Liver (tissue), 9 donors: ENCODE results near the gene GNPTG. TPM values are rescaled to one million over a fixed set of nuclear protein-coding genes. Genes with fewer than 3 reads are reported as not detected.

Experiments used
- DNase-seq: peaks from one replicate; pipeline ENCODE4 v3.0.0-alpha.2; 2017; ENCODE audit warnings: low spot score
- H3K27ac ChIP-seq, 2 donors: one replicate each; pipeline ENCODE4 v1.7.0; 2013; ENCODE audit warnings: inconsistent platforms in 2 of 2, low read length in 2 of 2, control low read depth in 1 of 2, low read depth in 1 of 2, mild to moderate bottlenecking in 1 of 2
- H3K27me3 ChIP-seq, 4 donors: one replicate each; pipeline versions ENCODE4 v1.6.1 to v1.7.0; 2013; ENCODE audit warnings: low read length in 3 of 4, inconsistent platforms in 1 of 4, mild to moderate bottlenecking in 1 of 4, moderate library complexity in 1 of 4; ENCODE audit not compliant: control insufficient read depth in 4 of 4, insufficient read depth in 4 of 4
- H3K36me3 ChIP-seq, 4 donors: one replicate each; pipeline versions ENCODE4 v1.6.1 to v1.7.0; 2013; ENCODE audit warnings: low read length in 3 of 4, mild to moderate bottlenecking in 3 of 4, low read depth in 1 of 4, moderate library complexity in 1 of 4; ENCODE audit not compliant: control insufficient read depth in 4 of 4, insufficient read depth in 3 of 4
- H3K4me1 ChIP-seq, 4 donors: one replicate each; pipeline versions ENCODE4 v1.6.1 to v1.7.0; 2013; ENCODE audit warnings: low read length in 3 of 4, mild to moderate bottlenecking in 3 of 4, moderate library complexity in 1 of 4; ENCODE audit not compliant: control insufficient read depth in 4 of 4, insufficient read depth in 4 of 4
- H3K4me3 ChIP-seq, 3 donors: one replicate each; pipeline versions ENCODE4 v1.6.1 to v1.7.0; 2013; ENCODE audit warnings: low read length in 3 of 3, control low read depth in 1 of 3, low read depth in 1 of 3, mild to moderate bottlenecking in 1 of 3
- H3K9ac ChIP-seq, 2 donors: one replicate each; pipeline ENCODE4 v1.7.0; 2013; ENCODE audit warnings: low read length in 2 of 2, mild to moderate bottlenecking in 2 of 2, moderate library complexity in 2 of 2, control low read depth in 1 of 2, low read depth in 1 of 2
- H3K9me3 ChIP-seq, 4 donors: one replicate each; pipeline versions ENCODE4 v1.6.1 to v1.7.0; 2013; ENCODE audit warnings: low read length in 3 of 4; ENCODE audit not compliant: control insufficient read depth in 4 of 4
- ATF3 ChIP-seq: IDR thresholded peaks from 2 replicates; pipeline ENCODE4 v1.6.1; 2016; ENCODE audit warnings: antibody characterized with exemption
- CTCF ChIP-seq: fragments of 150-350 bp; IDR thresholded peaks from 2 replicates; pipeline ENCODE4 v1.5.1; 2017; ENCODE audit warnings: improper control_type of control experiment, low read depth, low read length; ENCODE audit not compliant: missing input control
- EGR1 ChIP-seq, 2 donors: IDR thresholded peaks; 2 replicates each; pipeline ENCODE4 v1.6.1; 2016 to 2018; ENCODE audit warnings: antibody characterized with exemption in 2 of 2, low read depth in 2 of 2
- FOXA2 ChIP-seq: IDR thresholded peaks from 2 replicates; pipeline ENCODE4 v1.6.1; 2016; ENCODE audit warnings: antibody characterized with exemption
- GABPA ChIP-seq, 2 donors: IDR thresholded peaks in 1 of 2; conservative IDR thresholded peaks in 1 of 2; 2 replicates each; pipeline ENCODE4 v1.6.1; 2016; ENCODE audit warnings: antibody characterized with exemption in 2 of 2, mild to moderate bottlenecking in 1 of 2, moderate library complexity in 1 of 2
- HNF4A ChIP-seq, 2 donors: conservative IDR thresholded peaks; 2 replicates each; pipeline ENCODE4 v1.6.1; 2016; ENCODE audit warnings: antibody characterized with exemption in 2 of 2, mild to moderate bottlenecking in 2 of 2
- MAX ChIP-seq: IDR thresholded peaks from 2 replicates; pipeline ENCODE4 v1.6.1; 2016; ENCODE audit warnings: antibody characterized with exemption
- NR2F2 ChIP-seq: IDR thresholded peaks from 2 replicates; pipeline ENCODE4 v1.6.1; 2016; ENCODE audit warnings: antibody characterized with exemption
- REST ChIP-seq: IDR thresholded peaks from 2 replicates; pipeline ENCODE4 v1.6.1; 2016; ENCODE audit warnings: antibody characterized with exemption, mild to moderate bottlenecking
- RXRA ChIP-seq, 2 donors: IDR thresholded peaks; 2 replicates each; pipeline ENCODE4 v1.6.1; 2017 to 2018; ENCODE audit warnings: antibody characterized with exemption in 2 of 2, mild to moderate bottlenecking in 1 of 2
- TAF1 ChIP-seq: conservative IDR thresholded peaks from 2 replicates; pipeline ENCODE4 v1.6.1; 2016; ENCODE audit warnings: antibody characterized with exemption, mild to moderate bottlenecking
- ZBTB33 ChIP-seq: IDR thresholded peaks from 2 replicates; pipeline ENCODE4 v1.6.1; 2016; ENCODE audit warnings: antibody characterized with exemption
- WGBS: extraction: QIAGEN DNeasy Blood & Tissue Kit; methylation state at CpG from one replicate; pipeline ENCODE4 v1.1.7; 2013; 5-methylcytosine and 5-hydroxymethylcytosine counted together
- polyA plus RNA-seq, 2 donors: library from polyadenylated mRNA; stranded (reverse) in 1 of 2; unstranded in 1 of 2; fragments of 200-250 nt in 1 of 2; fragments of >200 nt in 1 of 2; fragmentation: Nextera tagmentation in 1 of 2; extraction: Ambion mirVana in 1 of 2; gene quantifications; one replicate each; pipeline versions ENCODE4 v1.2.1 to v1.2.3, GENCODE V29; 2013 to 2015
- total RNA-seq, 2 donors: library from RNA; depleted of rRNA; stranded (reverse); fragments of >200 nt; gene quantifications; one replicate each; pipeline ENCODE4 v1.2.3, GENCODE V29; 2014
- donor health status: healthy.
- donor health status: healthy.
- donor health status: healthy.
- donor health status: healthy.
- donor health status: healthy.

The GNPTG gene
- total and polyA plus RNA-seq, 4 donors, result 24.4 to 79.6 (median 41.0) TPM

- WGBS, result 82% methylated on average over 12 of the region's 12 CpGs
- no peak for DNase-seq
Measured at GRCh38 chr16:1305823-1306222, 45.9 kb upstream of the GNPTG start.

GRCh38 chr16:1306334-1306733 is 45.4 kb upstream of the GNPTG start:
- no peaks in the 10 kb centered on the region for H3K36me3 ChIP-seq
- no peak overlapping the region for H3K4me3 ChIP-seq
- no peak overlapping the region for H3K9ac ChIP-seq
- H3K4me1 ChIP-seq, result peaks cover 3 to 18% (median 12%) of the 10 kb centered on the region in 4 donors
- no peak for DNase-seq
- no peak for TF ChIP-seq HNF4A (conservative IDR thresholded peaks at IDR 0.05)
- TF ChIP-seq EGR1 (IDR thresholded peaks at IDR 0.05; ENCODE audit: low read depth in 2 of 2), result no peak
- no peak for TF ChIP-seq FOXA2
- TF ChIP-seq MAX, result no peak
- no peak for TF ChIP-seq GABPA (IDR thresholded peaks at IDR 0.05 in 1 of 2, conservative IDR thresholded peaks at IDR 0.05 in 1 of 2)
- TF ChIP-seq TAF1, result no peak
- no peak for TF ChIP-seq REST
- TF ChIP-seq ATF3, result no peak
- no peak for TF ChIP-seq RXRA (IDR thresholded peaks at IDR 0.05)
- no peak for TF ChIP-seq NR2F2
- TF ChIP-seq ZBTB33, result no peak
- TF ChIP-seq CTCF, result no peak
- no peak overlapping the region for H3K27ac ChIP-seq
- no peaks in the 10 kb centered on the region for H3K27me3 ChIP-seq
- H3K9me3 ChIP-seq, result no peaks in the 10 kb centered on the region
- WGBS, result 74% methylated on average over 4 of the region's 4 CpGs

More at GRCh38 chr16:1305823-1306222, 45.9 kb upstream of the GNPTG start:
- TF ChIP-seq EGR1 (IDR thresholded peaks at IDR 0.05; ENCODE audit: low read depth in 2 of 2) (no peak), ATF3 (no peak)
- Histone ChIP-seq H3K27ac (no peak overlapping the region), H3K27me3 (no peaks in the 10 kb centered on the region), H3K9ac (no peak overlapping the region), H3K4me1 (peaks cover under 1 to 18% (median 10%) of the 10 kb centered on the region in 4 donors), H3K9me3 (no peaks in the 10 kb centered on the region), H3K4me3 (no peak overlapping the region), H3K36me3 (no peaks in the 10 kb centered on the region)
